RKO (cell line): ENCODE data around the gene ABCC2.
A peak's percentile ranks its signal among the peaks of the same experiment; 100 is the strongest.
"Not testable (repeated sequence)": the region's sequence is repeated elsewhere in the genome, so short reads cannot be mapped to it uniquely, and the experiment has no call there.

ENCODE experiments used
- DNase-seq: peaks from one replicate; pipeline ENCODE4 v3.0.0-alpha.2; 2016; ENCODE audit warnings: low spot score

The ABCC2 gene

DNA sequence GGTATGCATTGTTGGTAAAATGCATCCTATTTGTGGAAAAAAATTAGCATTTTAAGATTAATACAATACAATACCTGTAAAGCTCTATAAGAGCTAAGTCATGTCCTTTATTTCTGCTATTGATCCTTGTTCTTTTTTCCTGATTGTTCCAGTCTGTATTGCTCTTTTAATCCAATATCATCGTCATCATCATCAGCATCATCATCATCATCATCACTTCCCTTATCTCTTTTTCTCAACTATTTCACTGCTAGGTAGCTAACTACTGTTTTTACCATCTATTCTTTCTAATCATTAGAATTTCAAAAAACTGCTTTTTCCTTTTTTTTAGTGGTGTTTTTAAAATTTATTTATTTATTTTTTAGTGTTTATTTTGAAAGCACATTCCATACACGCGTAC is 71.2 kb downstream of the ABCC2 start:
- no peak for DNase-seq

DNA sequence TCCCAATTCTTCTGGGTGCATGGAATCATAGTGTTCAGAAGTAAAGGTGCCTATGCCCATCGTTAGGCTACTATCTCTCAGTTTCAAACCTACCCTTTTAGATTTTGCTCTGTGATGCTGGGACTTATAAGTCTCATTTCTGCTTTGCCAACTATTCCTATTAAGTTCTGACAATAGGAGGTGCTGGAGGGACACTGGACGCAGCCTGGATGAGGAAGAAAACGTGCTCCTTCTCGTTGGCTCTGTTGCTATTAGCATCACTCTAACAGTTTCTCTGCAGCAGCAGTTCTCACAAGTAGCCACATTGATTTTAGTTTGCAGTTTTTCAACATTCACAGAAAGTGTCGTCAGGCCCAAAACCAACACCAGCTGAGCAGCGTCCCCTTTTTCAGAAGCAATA is 72.4 kb downstream of the ABCC2 start:
- peak; percentile 34 for DNase-seq

DNA sequence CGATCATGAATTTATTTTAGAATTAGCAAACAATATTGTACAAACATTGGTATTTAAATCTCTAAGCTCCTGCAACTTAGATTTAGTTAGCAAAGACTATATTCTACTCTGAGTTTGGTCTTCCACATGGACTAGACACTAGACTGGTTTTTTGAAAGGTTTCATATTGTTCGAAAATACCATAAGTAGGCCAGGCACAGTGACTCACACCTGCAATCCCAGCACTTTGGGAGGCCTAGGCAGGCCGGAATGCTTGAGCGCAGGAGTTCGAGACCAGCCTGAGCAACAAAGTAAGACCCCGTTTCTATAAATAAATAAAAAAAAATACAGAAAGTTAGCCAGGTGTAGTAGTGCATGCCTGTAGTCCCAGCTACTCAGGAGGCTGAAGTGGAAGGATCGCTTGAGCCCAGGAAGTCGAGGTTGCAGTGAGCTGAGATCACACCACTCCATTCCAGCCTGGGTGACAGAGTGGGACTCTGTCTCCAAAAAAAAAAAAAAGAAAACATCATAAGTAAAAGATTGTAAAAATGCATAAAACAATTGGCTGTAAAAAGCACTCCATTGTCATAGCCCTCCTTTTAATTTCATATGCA is 73.1 kb downstream of the ABCC2 start:
- no peak for DNase-seq

DNA sequence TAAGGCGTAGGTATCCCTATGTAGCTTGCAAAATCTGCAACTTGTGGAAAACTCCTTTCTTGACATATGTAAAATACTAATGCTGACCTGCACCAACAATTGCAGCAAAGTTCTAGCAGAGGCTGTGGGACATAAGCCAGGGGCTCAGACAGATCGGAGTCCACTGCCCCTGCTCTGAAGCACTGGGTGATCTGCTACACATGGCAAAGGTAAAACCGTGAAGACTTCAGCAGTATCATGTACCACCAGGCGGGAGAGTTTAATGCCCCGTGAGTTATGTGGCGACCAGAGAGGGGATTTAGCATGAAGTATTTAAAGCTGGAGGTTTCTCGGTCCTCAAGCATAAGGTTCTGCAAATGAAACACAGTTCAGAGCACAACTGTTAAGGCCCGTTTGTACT is 76.4 kb downstream of the ABCC2 start:
- no peak for DNase-seq

DNA sequence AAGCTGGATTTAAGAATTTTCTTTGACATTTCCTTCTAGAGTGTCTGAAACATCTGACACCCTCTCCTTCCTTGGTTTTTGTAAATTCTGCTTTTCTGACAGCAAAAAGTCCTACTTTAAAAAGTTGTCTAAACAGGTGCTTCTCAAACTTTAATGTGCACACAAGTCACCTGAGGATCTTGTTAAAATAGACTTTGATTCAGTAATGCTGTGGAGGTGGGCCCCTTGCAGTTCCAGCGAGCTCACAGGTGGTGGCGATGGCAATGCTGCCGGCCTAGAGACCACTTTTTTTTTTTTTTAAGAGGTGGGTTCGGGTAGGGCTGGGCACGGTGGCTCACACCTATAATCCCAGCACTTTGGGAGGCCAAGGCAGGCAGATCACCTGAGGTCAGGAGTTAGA is 77.1 kb downstream of the ABCC2 start:
- DNase-seq, result no peak

DNA sequence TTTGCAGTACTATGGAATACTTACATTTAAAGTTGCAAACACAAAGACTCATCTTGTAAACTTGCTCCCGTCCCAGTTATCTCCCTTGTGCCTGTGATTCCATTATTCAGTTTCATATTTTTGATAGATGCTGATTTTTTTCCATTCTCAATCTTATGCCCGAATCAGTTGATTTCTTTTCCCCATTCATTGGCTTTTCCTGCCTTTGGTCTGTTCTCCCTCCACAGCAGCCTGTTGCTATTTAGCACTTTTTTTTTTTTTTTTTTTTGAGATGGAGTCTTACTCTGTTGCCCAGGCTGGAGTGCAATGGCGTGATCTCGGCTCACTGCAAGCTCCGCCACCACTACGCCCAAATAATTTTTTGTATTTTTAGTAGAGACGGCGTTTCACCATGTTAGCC is 78.0 kb downstream of the ABCC2 start:
- no peak for DNase-seq

DNA sequence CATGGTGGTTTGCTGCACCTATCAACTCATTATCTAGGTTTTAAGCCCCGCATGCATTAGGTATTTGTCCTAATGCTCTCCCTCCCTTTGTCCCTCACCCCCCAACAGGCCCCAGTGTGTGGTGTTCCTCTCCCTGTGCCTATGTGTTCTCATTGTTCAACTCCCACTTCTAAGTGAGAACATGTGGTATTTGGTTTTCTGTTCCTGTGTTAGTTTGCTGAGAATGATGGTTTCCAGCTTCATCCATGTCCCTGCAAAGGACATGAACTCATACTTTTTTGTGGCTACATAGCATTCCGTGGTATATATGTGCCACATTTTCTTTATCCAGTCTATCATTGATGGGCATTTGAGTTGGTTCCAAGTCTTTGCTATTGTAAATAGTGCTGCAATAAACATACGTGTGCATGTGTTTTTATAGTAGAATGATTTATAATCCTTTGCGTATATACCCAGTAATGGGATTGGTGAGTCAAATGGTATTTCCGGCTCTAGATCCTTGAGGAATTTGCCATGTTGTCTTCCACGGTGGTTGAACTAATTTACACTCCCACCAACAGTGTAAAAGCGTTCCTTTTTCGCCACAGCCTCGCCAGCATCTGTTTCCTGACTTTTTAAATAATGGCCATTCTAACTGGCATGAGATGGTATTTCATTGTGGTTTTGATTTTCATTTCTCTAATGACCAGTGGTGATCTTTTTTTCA is 81.2 kb downstream of the ABCC2 start:
- DNase-seq, result not testable (repeated sequence)

DNA sequence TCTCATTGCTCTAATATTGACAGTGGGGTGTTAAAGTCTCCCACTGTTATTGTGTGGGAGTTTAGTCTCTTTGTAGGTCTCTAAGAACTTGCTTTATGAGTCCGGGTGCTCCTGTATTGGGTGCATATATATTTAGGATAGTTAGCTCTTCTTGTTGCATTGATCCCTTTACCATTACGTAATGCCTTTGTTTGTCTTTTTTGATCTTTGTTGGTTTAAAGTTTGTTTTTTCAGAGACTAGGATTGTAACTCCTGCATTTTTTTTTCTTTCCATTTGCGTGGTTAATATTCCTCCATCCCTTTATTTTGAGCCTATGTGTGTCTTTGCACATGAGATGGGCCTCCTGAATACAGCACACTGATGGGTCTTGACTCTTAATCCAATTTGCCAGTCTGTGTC is 84.8 kb downstream of the ABCC2 start:
- not testable (repeated sequence) for DNase-seq

DNA sequence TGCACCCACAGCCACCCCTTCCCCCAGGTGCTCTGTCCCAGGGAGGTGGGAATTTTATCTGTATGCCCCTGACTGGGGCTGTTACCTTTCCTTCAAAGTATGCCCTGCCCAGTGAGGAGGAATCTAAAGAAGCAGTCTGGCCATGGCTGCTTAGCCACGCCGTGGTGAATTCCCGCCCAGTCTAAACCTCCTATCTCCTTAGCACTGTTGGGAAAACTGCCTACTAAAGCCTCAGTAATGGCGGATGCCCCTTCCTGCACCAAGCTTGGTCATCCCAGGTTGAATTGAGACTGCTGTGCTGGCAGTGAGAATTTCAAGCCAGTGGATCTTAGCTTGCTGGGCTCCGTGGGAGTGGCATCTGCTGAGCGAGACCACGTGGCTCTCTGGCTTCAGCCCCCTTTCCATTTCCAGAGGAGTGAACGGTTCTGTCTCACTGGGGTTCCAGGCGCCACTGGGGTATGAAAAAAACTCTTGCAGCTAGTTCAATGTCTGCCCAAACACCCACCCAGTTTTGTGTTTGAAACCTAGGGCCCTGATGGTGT is 87.2 kb downstream of the ABCC2 start:
- no peak for DNase-seq

DNA sequence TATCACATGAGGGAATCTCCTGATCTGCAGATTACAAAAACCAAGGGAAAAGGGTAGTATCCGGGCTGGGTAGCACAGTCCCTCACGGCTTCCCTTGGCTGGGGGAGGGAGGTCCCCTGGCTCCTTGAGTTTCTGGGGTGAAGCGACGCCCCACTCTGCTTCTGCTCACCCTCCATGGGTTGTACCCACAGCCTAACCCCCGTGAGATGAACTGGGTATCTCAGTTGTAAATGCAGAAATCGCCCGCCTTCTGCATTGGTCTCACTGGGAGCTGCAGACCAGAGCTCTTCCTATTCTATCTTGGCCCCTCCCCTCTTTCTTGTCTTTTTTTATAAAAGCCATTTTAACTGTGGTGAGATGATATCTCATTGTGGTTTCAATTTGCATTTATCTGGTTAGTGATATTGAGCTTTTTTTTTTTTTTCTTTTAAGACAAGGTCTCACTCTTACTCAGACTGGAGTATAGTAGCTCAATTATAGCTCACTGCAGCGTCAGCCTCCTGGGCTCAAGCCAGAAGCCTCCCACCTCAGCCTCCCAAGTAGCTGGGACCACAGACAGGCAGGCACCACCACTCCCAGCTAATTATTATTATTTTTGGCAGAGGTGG is 87.8 kb downstream of the ABCC2 start:
- DNase-seq, result no peak

DNA sequence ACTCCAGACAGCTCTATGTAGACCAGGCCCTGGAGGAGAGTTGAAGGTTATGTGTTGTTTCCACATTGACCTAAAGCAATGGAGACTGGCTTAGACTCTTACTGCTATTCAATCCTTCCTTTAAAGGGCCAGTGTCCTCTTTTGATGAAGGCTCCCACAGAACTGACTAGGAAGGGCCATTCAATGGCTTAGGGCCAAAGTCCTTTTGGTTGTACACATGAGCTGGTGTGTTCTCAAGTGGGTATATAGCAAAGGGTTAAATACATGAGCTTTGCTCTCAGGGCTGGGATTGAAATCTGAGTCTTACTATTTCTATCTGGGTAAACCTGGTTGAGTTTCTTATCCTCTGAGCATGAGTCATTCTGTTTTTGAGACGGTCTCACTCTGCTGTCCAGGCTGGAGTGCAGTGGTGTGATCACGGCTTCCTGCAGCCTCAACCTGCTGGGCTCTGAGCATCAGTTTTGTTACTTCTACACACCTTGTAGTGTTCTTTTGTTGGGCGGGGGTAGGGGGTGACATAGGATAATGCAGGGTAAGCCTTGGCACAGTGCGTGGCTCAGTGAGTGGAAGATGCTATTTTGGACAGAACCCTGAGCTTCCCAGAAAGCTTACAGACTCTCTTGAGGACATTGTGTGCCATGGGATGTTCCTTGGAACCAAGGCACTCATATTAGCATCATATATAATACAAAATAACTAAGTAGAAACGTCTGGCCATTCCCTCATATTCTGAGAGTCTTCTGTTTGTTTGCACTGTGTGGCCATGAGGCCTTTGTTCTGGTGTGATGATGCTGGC is 90.1 kb downstream of the ABCC2 start:
- DNase-seq, result no peak

DNA sequence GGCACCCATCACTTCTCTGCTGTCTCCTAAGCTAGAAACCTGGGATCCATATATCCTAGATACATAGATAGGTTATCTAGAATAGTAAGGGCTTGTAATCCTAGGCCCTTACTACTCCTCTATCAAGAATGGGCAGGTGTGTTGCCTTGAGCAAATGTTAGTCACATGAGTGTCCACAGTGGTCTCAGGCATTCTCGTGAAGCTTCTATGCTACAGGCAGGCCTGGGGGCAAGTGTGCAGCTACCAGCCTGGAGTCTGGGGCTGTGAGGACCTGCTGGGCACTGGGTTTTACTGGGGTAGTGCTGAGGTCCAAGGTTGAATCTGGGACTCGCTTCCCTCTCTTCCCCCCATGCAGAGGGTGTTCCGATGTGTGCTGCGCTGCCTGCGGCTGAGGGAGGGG is 91.4 kb downstream of the ABCC2 start:
- DNase-seq, result no peak

DNA sequence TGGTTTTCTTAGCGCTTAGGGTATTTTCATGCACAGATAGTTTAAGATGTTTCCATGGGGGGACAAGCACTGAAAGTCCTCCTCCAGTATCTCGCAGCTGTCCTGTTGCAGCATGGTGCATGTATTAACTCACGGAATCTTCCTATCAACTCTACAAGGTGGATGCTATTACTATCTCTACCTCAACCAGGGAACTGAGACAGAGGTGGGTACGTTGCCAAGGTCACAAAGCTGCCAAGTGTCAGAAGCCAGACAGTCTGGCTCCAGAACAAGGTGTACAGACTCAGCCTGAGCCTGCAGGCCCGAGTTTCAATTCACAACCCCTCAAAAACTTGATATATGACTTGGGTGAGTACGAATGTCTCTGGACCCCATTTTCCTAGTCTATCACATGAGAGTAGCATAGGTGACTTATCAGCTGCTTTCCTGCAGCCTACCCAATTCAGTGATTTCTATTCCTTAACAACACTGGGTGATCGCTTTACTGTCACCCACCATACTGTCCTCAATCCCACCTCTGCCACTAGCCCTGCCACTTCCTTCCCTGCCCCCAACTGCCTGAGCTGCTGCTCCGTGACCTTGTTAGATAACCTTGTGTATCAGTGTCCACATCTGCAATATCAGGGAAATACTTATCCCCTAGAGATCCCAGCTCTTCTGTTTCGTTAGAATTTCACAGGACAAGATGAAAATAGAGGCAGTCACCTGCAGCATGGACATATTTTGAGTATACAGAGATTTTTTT is 92.1 kb downstream of the ABCC2 start:
- DNase-seq, result no peak

DNA sequence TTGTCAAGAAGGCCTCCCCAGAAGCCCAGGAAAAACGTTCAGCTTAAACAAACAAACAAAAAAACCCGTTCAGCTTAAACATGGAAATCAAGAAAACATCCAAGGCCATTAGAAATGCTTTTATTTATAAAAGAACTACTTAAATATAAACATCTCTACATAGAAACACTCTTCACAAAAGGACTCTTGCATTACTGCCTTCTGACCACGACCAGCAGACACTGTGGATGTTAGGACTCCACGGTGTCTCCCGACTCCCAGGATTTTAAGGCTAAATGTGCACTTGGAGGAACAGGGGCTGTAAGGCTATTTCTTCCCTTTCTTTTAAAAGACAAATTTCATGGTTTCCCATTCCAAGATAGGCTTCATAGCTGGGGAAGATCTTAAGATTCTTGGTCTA is 93.0 kb downstream of the ABCC2 start:
- DNase-seq, result no peak

DNA sequence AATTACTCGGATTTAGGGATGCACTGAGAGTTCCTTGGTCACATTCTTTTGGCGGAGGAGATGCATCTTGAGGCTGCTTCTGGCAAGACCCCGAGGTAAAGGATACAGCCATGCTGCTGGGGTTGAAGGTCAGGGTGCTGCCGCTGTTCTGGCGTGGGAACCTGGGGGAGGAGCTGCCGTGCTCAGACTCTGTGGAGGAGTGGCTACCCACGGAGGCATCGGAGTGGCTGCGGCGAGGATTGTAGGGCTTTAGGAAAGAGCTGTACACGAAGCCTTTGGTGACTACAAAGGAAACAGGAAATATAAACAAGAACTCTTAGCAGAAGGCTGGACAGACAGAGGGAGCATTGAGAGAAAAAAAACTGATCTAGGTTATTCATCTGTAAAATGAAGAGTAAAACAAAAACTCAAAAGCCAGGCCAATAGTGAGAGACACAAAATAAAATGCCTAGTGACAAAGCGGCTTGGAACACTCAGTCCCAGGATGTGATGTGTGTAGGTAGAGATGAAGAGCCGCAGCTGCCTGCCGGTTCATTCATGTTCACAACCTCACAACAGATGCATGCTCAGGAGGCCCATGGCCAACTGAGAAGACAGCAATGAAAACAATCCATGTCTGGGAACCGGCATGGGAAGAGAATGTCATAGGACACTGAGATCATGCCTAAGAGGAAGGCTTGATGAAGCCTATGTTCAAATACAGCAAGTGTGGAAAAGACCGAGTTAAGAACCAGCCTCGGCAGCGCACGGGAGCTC is 97.8 kb downstream of the ABCC2 start:
- DNase-seq, result no peak

DNA sequence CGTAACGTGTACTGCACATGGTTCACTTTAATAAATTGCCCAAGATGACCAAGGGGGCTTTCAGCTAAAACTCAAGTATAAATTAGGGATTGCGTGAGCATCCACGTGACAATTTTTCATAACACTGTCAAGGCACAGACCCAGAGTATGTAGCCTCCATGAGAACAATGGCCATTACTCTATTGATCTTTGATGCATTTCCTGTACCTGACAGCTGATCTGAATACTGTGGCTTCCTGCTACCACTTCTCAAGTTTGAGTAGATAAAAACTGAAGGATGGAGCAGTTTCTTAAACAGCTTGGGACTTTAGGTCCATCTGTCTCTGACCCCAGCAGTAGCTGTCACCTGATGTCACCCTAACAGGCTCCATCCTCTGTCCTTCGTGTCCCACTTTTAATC is 98.9 kb downstream of the ABCC2 start:
- DNase-seq, result no peak

DNA sequence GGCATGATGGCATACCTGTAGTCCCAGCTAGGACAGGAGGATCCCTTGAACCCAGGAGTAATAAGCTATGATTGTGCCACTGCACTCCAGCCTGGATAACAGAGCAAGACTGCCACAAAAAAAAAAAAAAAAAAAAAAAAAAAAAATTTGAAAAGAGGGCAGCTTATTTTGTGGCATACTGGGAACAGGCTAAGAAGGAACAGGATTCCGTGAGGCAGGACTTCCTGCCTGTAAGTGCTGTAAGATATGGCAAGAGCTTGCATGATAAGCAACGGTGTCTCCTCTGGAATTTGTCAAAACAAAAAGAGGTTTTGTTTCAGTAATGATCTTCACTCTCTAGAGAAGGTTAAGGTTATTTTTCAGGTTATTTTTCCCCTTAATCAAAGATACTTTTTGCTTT is 101.1 kb downstream of the ABCC2 start:
- no peak for DNase-seq

DNA sequence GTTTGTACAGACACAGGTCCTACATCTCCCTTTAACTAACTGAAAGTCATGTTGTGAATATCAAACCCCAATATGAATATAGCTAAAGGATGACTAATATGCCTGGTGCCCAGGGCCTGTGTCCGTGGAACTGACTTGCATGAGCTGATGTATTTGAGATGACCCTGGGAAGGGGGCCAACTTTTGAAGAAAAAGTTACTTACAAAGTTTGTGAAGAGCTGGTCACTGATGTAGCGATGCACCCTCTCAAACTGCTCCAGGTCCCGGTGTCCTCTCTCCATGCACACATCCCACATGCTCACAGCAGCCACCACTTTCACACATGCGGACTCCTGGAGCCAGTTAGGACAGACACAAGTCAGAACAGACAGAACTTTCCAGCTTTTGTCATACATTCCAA is 106.2 kb downstream of the ABCC2 start:
- DNase-seq, result no peak

DNA sequence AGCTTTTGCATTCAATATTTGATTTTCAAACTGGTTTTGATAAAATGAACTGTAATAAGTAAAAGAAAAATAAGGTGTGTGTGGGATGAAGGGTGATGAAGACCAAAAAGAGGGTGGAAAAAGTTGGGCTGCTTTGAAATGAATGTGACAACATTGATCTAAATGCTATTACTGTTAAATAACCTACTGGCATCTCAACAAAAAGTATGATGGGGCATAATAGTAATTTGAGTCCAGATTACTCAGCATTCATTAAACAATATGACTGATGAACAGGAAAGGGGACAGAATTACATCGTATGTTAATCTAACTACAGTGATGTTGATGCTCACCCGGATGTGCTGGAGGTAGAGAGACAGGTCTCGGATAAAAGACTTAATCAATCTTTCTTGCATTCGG is 112.2 kb downstream of the ABCC2 start:
- no peak for DNase-seq

DNA sequence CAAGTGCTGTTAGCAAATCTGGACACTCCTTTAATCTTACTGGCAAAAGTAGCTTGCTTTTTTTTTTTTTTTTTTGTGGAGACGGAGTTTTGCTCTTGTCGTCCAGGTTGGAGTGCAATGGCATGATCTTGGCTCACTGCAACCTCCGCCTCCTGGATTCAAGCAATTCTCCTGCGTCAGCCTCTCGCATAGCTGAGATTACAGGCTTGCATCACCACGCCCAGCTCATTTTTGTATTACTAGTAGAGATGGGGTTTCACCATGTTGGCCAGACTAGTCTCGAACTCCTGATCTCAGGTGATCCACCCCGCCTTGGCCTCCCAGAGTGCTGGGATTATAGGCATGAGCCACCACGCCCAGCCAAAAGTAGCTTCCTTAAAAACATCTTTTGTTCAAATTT is 112.6 kb downstream of the ABCC2 start:
- not testable (repeated sequence) for DNase-seq

DNA sequence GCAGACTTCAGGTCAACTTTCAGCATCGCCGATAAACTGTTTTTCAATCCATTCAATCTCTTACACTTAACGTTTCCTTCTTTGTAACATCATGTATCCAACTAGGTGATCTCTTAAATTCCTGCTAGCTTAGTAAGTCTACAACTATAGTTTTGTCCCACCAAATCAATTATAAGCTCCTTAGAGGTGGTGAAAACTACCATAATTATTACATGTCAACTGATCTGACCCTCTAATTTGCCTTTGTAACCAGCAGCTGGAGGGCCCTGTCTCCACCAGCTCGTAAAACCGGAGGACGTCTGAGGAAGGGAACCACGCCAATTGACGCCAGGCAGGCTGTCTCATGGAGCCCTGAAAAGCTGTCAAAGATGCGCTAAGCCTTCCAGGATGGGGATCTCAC is 113.4 kb downstream of the ABCC2 start:
- no peak for DNase-seq
